Measurements from ENCODE around the gene NOTUM. TPM values are rescaled to one million over a fixed set of nuclear protein-coding genes. Genes with fewer than 3 reads are reported as not detected.

The NOTUM gene
- total RNA-seq, 1 experiment from 2014 or later = not detected

- ChIA-PET CTCF (interaction anchor here (0.6 to 1.0 kb wide), 2 partner anchors 15 to 40 kb away, joined by 3 to 4 read pairs; partner anchors contain the start of gene MAFG), POLR2A (interaction anchor here (0.7 kb wide), 1 partner anchor 222 kb away, joined by 3 read pairs; no protein-coding TSS in a partner anchor)
- no peaks in the 10 kb centered on the region for H3K9me3 Mint-ChIP-seq (ENCODE audit: unreplicated experiment)
- H3K36me3 Mint-ChIP-seq (ENCODE audit: insufficient read depth, unreplicated experiment) = no peaks in the 10 kb centered on the region
- H3K4me3 Mint-ChIP-seq (ENCODE audit: unreplicated experiment) = no peak overlapping the region
- no peaks in the 10 kb centered on the region for H3K4me1 Mint-ChIP-seq (ENCODE audit: insufficient read depth, unreplicated experiment)
- TF ChIP-seq CTCF (IDR thresholded peaks at IDR 0.05; ENCODE audit: unreplicated experiment) = no peak
- no TSS peak for BruUV-seq (replicated peaks)
- H3K27me3 Mint-ChIP-seq (ENCODE audit: insufficient read depth, unreplicated experiment) = no peaks in the 10 kb centered on the region
- H3K27ac Mint-ChIP-seq (ENCODE audit: low read depth, unreplicated experiment) = no peak overlapping the region
- intact Hi-C loops (cut with micrococcal nuclease) = no loop called here
- DNase-seq (ENCODE audit: unreplicated experiment) = no peak
Measured at GRCh38 chr17:81942167-81942553, 18.8 kb downstream of the NOTUM start.

GRCh38 chr17:81941484-81942166, 19.4 kb downstream of the NOTUM start:
- intact Hi-C loops (cut with micrococcal nuclease) = no loop called here
- ChIA-PET POLR2A (interaction anchor here (0.7 kb wide), 2 partner anchors 219 to 222 kb away, joined by 3 read pairs; no protein-coding TSS in a partner anchor), CTCF (no interaction called here)
- Mint-ChIP-seq H3K9me3 (ENCODE audit: unreplicated experiment) (no peaks in the 10 kb centered on the region), H3K36me3 (ENCODE audit: insufficient read depth, unreplicated experiment) (no peaks in the 10 kb centered on the region), H3K4me3 (ENCODE audit: unreplicated experiment) (no peak overlapping the region), H3K27me3 (ENCODE audit: insufficient read depth, unreplicated experiment) (no peaks in the 10 kb centered on the region), H3K4me1 (ENCODE audit: insufficient read depth, unreplicated experiment) (no peaks in the 10 kb centered on the region), H3K27ac (ENCODE audit: low read depth, unreplicated experiment) (no peak overlapping the region)
- BruUV-seq (replicated peaks) = no TSS peak
- no peak for TF ChIP-seq CTCF (IDR thresholded peaks at IDR 0.05; ENCODE audit: unreplicated experiment)
- no peak for DNase-seq (ENCODE audit: unreplicated experiment)

- no peaks in the 10 kb centered on the region for H3K27me3 Mint-ChIP-seq (ENCODE audit: insufficient read depth, unreplicated experiment)
Measured at GRCh38 chr17:81940538-81941483, 20.2 kb downstream of the NOTUM start.

More at GRCh38 chr17:81940538-81941483, 20.2 kb downstream of the NOTUM start:
- Mint-ChIP-seq H3K27ac (ENCODE audit: low read depth, unreplicated experiment) (no peak overlapping the region), H3K36me3 (ENCODE audit: insufficient read depth, unreplicated experiment) (no peaks in the 10 kb centered on the region), H3K4me1 (ENCODE audit: insufficient read depth, unreplicated experiment) (peaks cover 4% of the 10 kb centered on the region), H3K9me3 (ENCODE audit: unreplicated experiment) (no peaks in the 10 kb centered on the region), H3K4me3 (ENCODE audit: unreplicated experiment) (no peak overlapping the region)
- no peak for DNase-seq (ENCODE audit: unreplicated experiment)
- no peak for TF ChIP-seq CTCF (IDR thresholded peaks at IDR 0.05; ENCODE audit: unreplicated experiment)
- BruUV-seq (replicated peaks) = no TSS peak
- POLR2A ChIA-PET = interaction anchor here (0.7 kb wide), 1 partner anchor 218 kb away, joined by 3 read pairs; no protein-coding TSS in a partner anchor
- intact Hi-C loops (cut with micrococcal nuclease) = no loop called here
- CTCF ChIA-PET = no interaction called here

Measured in MCF 10A (cell line).